ENCODE measurements around the gene GPHN. TPM values are rescaled to one million over a fixed set of nuclear protein-coding genes. Genes with fewer than 3 reads are reported as not detected.
"Not testable (repeated sequence)": the region's sequence is repeated elsewhere in the genome, so short reads cannot be mapped to it uniquely, and the experiment has no call there.

The GPHN gene
- total and polyA plus RNA-seq, 8 donors, result 15.7 to 98.7 (median 35.7) TPM

- Histone ChIP-seq H3K4me3 (no peak overlapping the region), H3K36me3 (no peaks in the 10 kb centered on the region), H3K4me1 (no peaks in the 10 kb centered on the region), H3K9me3 (no peaks in the 10 kb centered on the region), H3K27ac (no peak overlapping the region), H3K27me3 (no peaks in the 10 kb centered on the region)
- 91 to 98% (median 97%) methylated on average over 1 of the region's 1 CpG for WGBS, 5 donors
- DNase-seq, result no peak
- intact Hi-C loops (cut with DNase I; ENCODE audit: low total_unique reads), result no loop called here
- no peak for TF ChIP-seq POLR2AphosphoS5 (IDR thresholded peaks at IDR 0.05)
- TF ChIP-seq EP300 (IDR thresholded peaks at IDR 0.05), result no peak
- TF ChIP-seq POLR2A (IDR thresholded peaks at IDR 0.05), result no peak
- no peak for TF ChIP-seq CTCF (IDR thresholded peaks at IDR 0.05)
Observed at GRCh38 chr14:66831173-66831572, 323.2 kb downstream of the GPHN start.

GRCh38 chr14:66833816-66834215, 325.9 kb downstream of the GPHN start:
- no peak overlapping the region for H3K4me3 ChIP-seq
- no peak for DNase-seq
- H3K9me3 ChIP-seq, result no peaks in the 10 kb centered on the region
- no peaks in the 10 kb centered on the region for H3K4me1 ChIP-seq
- H3K27ac ChIP-seq, result no peak overlapping the region
- no peaks in the 10 kb centered on the region for H3K27me3 ChIP-seq
- WGBS, 5 donors, result 77 to 94% (median 86%) methylated on average over 2 of the region's 2 CpGs
- intact Hi-C loops (cut with DNase I; ENCODE audit: low total_unique reads), result no loop called here
- TF ChIP-seq EP300 (IDR thresholded peaks at IDR 0.05) (no peak), POLR2A (IDR thresholded peaks at IDR 0.05) (no peak), CTCF (IDR thresholded peaks at IDR 0.05) (no peak), POLR2AphosphoS5 (IDR thresholded peaks at IDR 0.05) (no peak)
- H3K36me3 ChIP-seq, result no peaks in the 10 kb centered on the region

DNA sequence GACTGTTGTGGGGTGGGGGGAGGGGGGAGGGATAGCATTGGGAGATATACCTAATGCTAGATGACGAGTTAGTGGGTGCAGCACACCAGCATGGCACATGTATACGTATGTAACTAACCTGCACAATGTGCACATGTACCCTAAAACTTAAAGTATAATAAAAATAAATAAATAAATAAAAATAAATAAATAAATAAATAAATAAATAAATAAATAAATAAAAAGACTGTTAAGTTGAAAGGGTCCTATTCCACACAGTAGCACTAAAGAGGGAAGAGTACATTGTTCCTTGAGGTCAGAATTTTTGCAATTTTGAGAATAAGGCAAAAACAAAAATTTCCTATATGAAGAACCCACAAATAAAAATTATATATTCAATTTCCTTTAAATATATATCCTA, 329.5 kb downstream of the GPHN start:
- intact Hi-C loops (cut with DNase I; ENCODE audit: low total_unique reads); H3K9me3 ChIP-seq; H3K27me3 ChIP-seq: not testable (repeated sequence)

DNA sequence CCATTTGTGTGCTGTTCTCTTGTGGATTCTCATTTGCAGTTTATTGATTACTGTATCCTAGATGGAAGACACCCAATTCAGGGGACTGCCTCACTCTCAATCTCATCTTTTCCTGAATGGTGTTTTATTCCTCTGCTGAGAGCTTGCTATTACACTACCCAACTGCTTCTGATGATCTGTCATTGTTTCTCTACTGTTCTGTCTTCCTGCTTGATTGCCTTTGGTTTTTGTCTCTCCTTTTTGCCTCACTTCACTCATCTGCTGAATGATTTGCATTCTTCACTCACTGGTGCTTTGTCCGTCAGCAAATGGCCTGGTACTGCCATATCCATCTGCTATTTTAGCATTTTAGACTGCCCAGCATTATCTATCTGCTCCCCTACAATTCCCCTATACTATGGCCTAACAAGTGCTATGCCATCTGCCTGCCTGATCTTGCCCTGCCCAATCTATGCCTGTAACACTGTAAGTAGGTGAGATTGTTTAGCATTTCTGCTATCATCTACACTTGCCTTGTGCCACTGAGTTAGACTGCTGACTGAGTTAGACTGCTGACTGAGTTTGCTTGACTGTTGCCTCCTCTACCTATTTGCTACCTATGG, 335.1 kb downstream of the GPHN start:
- H3K27ac ChIP-seq, result no peak overlapping the region
- TF ChIP-seq EP300 (IDR thresholded peaks at IDR 0.05), result no peak
- no peak for TF ChIP-seq CTCF (IDR thresholded peaks at IDR 0.05)
- no peak for TF ChIP-seq POLR2A (IDR thresholded peaks at IDR 0.05)
- no peak for TF ChIP-seq POLR2AphosphoS5 (IDR thresholded peaks at IDR 0.05)
- intact Hi-C loops (cut with DNase I; ENCODE audit: low total_unique reads), result no loop called here
- H3K27me3 ChIP-seq, result no peaks in the 10 kb centered on the region
- H3K4me1 ChIP-seq, result no peaks in the 10 kb centered on the region
- no peak overlapping the region for H3K4me3 ChIP-seq
- no peaks in the 10 kb centered on the region for H3K36me3 ChIP-seq
- no peaks in the 10 kb centered on the region for H3K9me3 ChIP-seq
- 81 to 100% (median 95%) methylated on average over 1 of the region's 1 CpG for WGBS, 5 donors
- DNase-seq, result no peak

More for the DNA sequence above, 329.5 kb downstream of the GPHN start:
- 97 to 100% (median 100%) methylated on average over 1 to 2 of the region's 2 CpGs; no CpG with 5 or more reads in 2 of the 5 donors for WGBS, 5 donors
- H3K4me3 ChIP-seq, DNase-seq, H3K4me1 ChIP-seq, H3K36me3 ChIP-seq, H3K27ac ChIP-seq: not testable (repeated sequence)

DNA sequence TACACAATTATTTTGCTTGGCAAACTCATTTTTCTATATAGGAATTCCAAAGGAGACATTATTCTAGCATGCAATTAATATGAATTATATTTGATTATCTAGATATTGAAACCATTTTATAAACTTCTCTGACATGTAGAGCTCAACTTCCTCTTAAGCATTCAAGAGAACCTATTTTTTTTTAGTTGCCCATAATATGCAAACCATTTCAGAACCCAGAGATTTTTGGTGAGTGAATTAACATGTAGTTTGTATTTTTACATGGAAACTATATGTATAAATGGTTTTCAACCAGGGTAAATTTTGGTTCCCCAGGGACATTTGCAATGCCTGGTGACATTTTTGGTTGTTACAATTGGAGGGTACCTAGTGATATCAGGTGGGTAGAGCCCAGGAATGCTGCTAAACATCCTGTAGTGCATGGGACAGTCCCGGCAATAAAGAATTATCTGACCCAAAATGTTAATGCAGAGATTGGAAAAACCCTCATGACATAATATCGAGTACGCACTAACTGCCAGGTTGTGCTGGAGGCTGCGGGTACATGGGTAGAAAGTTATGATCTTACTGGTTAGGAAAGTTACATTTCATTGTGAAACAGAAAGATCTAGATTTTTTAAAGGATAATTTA, 342.4 kb downstream of the GPHN start:
- H3K27ac ChIP-seq, result no peak overlapping the region
- H3K27me3 ChIP-seq, result no peaks in the 10 kb centered on the region
- 88 to 95% (median 93%) methylated on average over 4 of the region's 4 CpGs for WGBS, 5 donors
- H3K9me3 ChIP-seq, result no peaks in the 10 kb centered on the region
- H3K4me3 ChIP-seq, result no peak overlapping the region
- intact Hi-C loops (cut with DNase I; ENCODE audit: low total_unique reads), result no loop called here
- no peak for TF ChIP-seq POLR2A (IDR thresholded peaks at IDR 0.05)
- TF ChIP-seq CTCF (IDR thresholded peaks at IDR 0.05), result no peak
- no peak for TF ChIP-seq POLR2AphosphoS5 (IDR thresholded peaks at IDR 0.05)
- TF ChIP-seq EP300 (IDR thresholded peaks at IDR 0.05), result no peak
- DNase-seq, result no peak
- H3K36me3 ChIP-seq, result peaks cover 0 to 3% (median 0%) of the 10 kb centered on the region in 4 donors
- no peaks in the 10 kb centered on the region for H3K4me1 ChIP-seq
